PFSK-1 (cell line): Measurements from ENCODE around the gene PRICKLE4.

Experiments used
- FOXP2 ChIP-seq: optimal IDR thresholded peaks from 2 replicates; pipeline ENCODE3; 2011; ENCODE audit warnings: borderline replicate concordance, control low read depth, inconsistent platforms; ENCODE audit not compliant: insufficient read depth; ENCODE audit errors: extremely low read length, extremely low read depth
- POLR2AphosphoS5 ChIP-seq: IDR thresholded peaks from 2 replicates; pipeline ENCODE4 v1.6.1; 2012; ENCODE audit warnings: low read depth, mild to moderate bottlenecking, control low read depth, low read length, moderate library complexity
- REST ChIP-seq, 2 experiments: IDR thresholded peaks; 2 replicates each; pipeline versions ENCODE4 v1.6.1 to v1.8.0; 2011 to 2012; ENCODE audit warnings: low read depth in 2 of 2, low read length in 2 of 2, control low read depth in 1 of 2, inconsistent platforms in 1 of 2, mild to moderate bottlenecking in 1 of 2, moderate library complexity in 1 of 2; ENCODE audit not compliant: insufficient read depth in 1 of 2
- SIN3A ChIP-seq: IDR thresholded peaks from 2 replicates; pipeline ENCODE4 v1.6.1; 2012; ENCODE audit warnings: mild to moderate bottlenecking, low read length, moderate library complexity, borderline replicate concordance; ENCODE audit not compliant: insufficient read depth
- TAF1 ChIP-seq: IDR thresholded peaks from 2 replicates; pipeline ENCODE4 v1.6.1; 2012; ENCODE audit warnings: low read length, control low read depth, borderline replicate concordance; ENCODE audit not compliant: insufficient read depth

Gene PRICKLE4

GRCh38 chr6:41799559-41799911 lies 19.0 kb downstream of the PRICKLE4 start:
- TF ChIP-seq SIN3A (no peak), TAF1 (no peak), REST (IDR thresholded peaks at IDR 0.05; ENCODE audit: insufficient read depth in 1 of 2, low read depth in 2 of 2, low read length in 2 of 2) (no peak), FOXP2 (no peak), POLR2AphosphoS5 (no peak)

GRCh38 chr6:41801380-41801779 lies 20.8 kb downstream of the PRICKLE4 start:
- TF ChIP-seq FOXP2 (no peak), POLR2AphosphoS5 (no peak), REST (IDR thresholded peaks at IDR 0.05; ENCODE audit: insufficient read depth in 1 of 2, low read depth in 2 of 2, low read length in 2 of 2) (no peak), TAF1 (no peak)

GRCh38 chr6:41805830-41806774 lies 25.5 kb downstream of the PRICKLE4 start:
- no peak for TF ChIP-seq REST (IDR thresholded peaks at IDR 0.05; ENCODE audit: insufficient read depth in 1 of 2, low read depth in 2 of 2, low read length in 2 of 2)
- no peak for TF ChIP-seq SIN3A
- no peak for TF ChIP-seq FOXP2
- no peak for TF ChIP-seq TAF1
- TF ChIP-seq POLR2AphosphoS5: no peak

GRCh38 chr6:41811095-41811494 lies 30.5 kb downstream of the PRICKLE4 start:
- TF ChIP-seq REST (IDR thresholded peaks at IDR 0.05; ENCODE audit: insufficient read depth in 1 of 2, low read depth in 2 of 2, low read length in 2 of 2): no peak
- no peak for TF ChIP-seq POLR2AphosphoS5
- TF ChIP-seq FOXP2: no peak
- TF ChIP-seq TAF1: no peak
- no peak for TF ChIP-seq SIN3A

- no peak for TF ChIP-seq REST (IDR thresholded peaks at IDR 0.05; ENCODE audit: insufficient read depth in 1 of 2, low read depth in 2 of 2, low read length in 2 of 2)
- no peak for TF ChIP-seq POLR2AphosphoS5
- no peak for TF ChIP-seq TAF1
- TF ChIP-seq FOXP2: no peak
- TF ChIP-seq SIN3A: no peak
Measured at GRCh38 chr6:41813469-41813868, 32.9 kb downstream of the PRICKLE4 start.
